ENCODE measurements around the gene BAZ1B. TPM values are rescaled to one million over a fixed set of nuclear protein-coding genes. Genes with fewer than 3 reads are reported as not detected.

The BAZ1B gene
- total and polyA plus RNA-seq, 2 of the 4 experiments (the other 2 are of a cell fraction) = 20.2 to 45.0 TPM

- 100% methylated on average over 1 of the region's 5 CpGs; no CpG with 5 or more reads in 1 of the 2 experiments for WGBS, 2 experiments (ENCODE audit: extremely low coverage in 2 of 2, insufficient read length in 1 of 2)
- no peak overlapping the region for H4K5ac ChIP-seq (ENCODE audit: low read depth, low read length)
- H2BK15ac ChIP-seq (ENCODE audit: low read depth, low read length) = no peak overlapping the region
- H4K8ac ChIP-seq (ENCODE audit: low read depth in 2 of 2, low read length in 2 of 2) = no peak overlapping the region
- no peak for ATAC-seq (ENCODE audit: low read depth)
- no peaks in the 10 kb centered on the region for H3K9me3 ChIP-seq (ENCODE audit: control insufficient read depth, insufficient read depth, low read length)
- in situ Hi-C loops (cut with MboI; ENCODE audit: low sequenced_read_pairs) (loop anchor here (5.0 kb wide), 1 partner anchor 41 kb away; no protein-coding TSS in a partner anchor), dilution Hi-C loops (cut with HindIII; ENCODE audit: low sequenced_read_pairs, unreplicated experiment) (no loop called here), intact Hi-C loops (cut with micrococcal nuclease) (no loop called here)
- no peak overlapping the region for H3K4me2 ChIP-seq (ENCODE audit: low read depth, low read length)
- no peak overlapping the region for H3K4ac ChIP-seq (ENCODE audit: low read depth, low read length)
- no peak overlapping the region for H3K56ac ChIP-seq (ENCODE audit: extremely low read depth, insufficient read depth, low read length)
- DNase-seq = no peak
- H2BK120ac ChIP-seq (ENCODE audit: low read depth, low read length) = no peak overlapping the region
- no peak overlapping the region for H4K91ac ChIP-seq (ENCODE audit: insufficient read depth, low read depth, low read length)
- no TSS peak for BruUV-seq (replicated peaks)
- H2AK5ac ChIP-seq (ENCODE audit: low read depth, low read length) = no peak overlapping the region
- H3K14ac ChIP-seq (replicated peaks; ENCODE audit: low read depth, low read length) = no peak overlapping the region
- CTCF ChIA-PET = no interaction called here
- no peak overlapping the region for H2BK20ac ChIP-seq (ENCODE audit: low read depth, low read length)
- peaks cover 4% of the 10 kb centered on the region; the same call in 1 of the 2 replicates for H3K9me1 ChIP-seq (ENCODE audit: insufficient read depth, low read length)
- no peak overlapping the region for H3K18ac ChIP-seq (ENCODE audit: low read depth, low read length)
- H3K9ac ChIP-seq (ENCODE audit: low read depth, low read length) = no peak overlapping the region
- no peak overlapping the region for H3K4me3 ChIP-seq (ENCODE audit: insufficient read depth, low read depth, low read length)
- H2AFZ ChIP-seq (replicated peaks; ENCODE audit: low read length, poor library complexity) = no peak overlapping the region
- peaks cover 21% of the 10 kb centered on the region for H4K20me1 ChIP-seq (ENCODE audit: insufficient read depth, low read length)
- H3K27ac ChIP-seq (ENCODE audit: insufficient read depth, low read length) = no peak overlapping the region
- H3K27me3 ChIP-seq (ENCODE audit: control insufficient read depth, insufficient read depth, low read length) = no peaks in the 10 kb centered on the region
- peaks cover 35 to 46% of the 10 kb centered on the region in 2 experiments for H3K79me1 ChIP-seq (ENCODE audit: low read depth in 1 of 2, low read length in 2 of 2)
- no peak overlapping the region for H2BK5ac ChIP-seq (ENCODE audit: low read depth, low read length, poor library complexity, severe bottlenecking)
- POLR2A ChIA-PET (ENCODE audit: unreplicated experiment) = no interaction called here
- TF ChIP-seq, protein P1, sequence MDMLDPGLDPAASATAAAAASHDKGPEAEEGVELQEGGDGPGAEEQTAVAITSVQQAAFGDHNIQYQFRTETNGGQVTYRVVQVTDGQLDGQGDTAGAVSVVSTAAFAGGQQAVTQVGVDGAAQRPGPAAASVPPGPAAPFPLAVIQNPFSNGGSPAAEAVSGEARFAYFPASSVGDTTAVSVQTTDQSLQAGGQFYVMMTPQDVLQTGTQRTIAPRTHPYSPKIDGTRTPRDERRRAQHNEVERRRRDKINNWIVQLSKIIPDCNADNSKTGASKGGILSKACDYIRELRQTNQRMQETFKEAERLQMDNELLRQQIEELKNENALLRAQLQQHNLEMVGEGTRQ (IDR thresholded peaks at IDR 0.05; ENCODE audit: low read depth, low read length) = no peak
- TF ChIP-seq RCOR1 (IDR thresholded peaks at IDR 0.05; ENCODE audit: insufficient replicate concordance, low read length) = no peak
- no peak for TF ChIP-seq CEBPB (IDR thresholded peaks at IDR 0.05; ENCODE audit: low read depth, low read length)
- TF ChIP-seq NFE2L2 (IDR thresholded peaks at IDR 0.05; ENCODE audit: low read depth, low read length) = no peak
- no peak for TF ChIP-seq RFX5 (IDR thresholded peaks at IDR 0.05; ENCODE audit: low read depth, low read length)
- no peak for TF ChIP-seq SMC3 (IDR thresholded peaks at IDR 0.05; ENCODE audit: low read depth, low read length)
- no peak for TF ChIP-seq MAZ (IDR thresholded peaks at IDR 0.05; ENCODE audit: borderline replicate concordance, low read depth, low read length)
- no peak for TF ChIP-seq CHD1 (IDR thresholded peaks at IDR 0.05; ENCODE audit: low read depth, low read length)
- no peak for TF ChIP-seq RAD21 (IDR thresholded peaks at IDR 0.05; ENCODE audit: low read length)
- no peak for TF ChIP-seq MXI1 (IDR thresholded peaks at IDR 0.05; ENCODE audit: borderline replicate concordance, low read depth, low read length)
- no peak for TF ChIP-seq POLR2A (IDR thresholded peaks at IDR 0.05; ENCODE audit: low read depth, low read length)
- TF ChIP-seq, protein P2, sequence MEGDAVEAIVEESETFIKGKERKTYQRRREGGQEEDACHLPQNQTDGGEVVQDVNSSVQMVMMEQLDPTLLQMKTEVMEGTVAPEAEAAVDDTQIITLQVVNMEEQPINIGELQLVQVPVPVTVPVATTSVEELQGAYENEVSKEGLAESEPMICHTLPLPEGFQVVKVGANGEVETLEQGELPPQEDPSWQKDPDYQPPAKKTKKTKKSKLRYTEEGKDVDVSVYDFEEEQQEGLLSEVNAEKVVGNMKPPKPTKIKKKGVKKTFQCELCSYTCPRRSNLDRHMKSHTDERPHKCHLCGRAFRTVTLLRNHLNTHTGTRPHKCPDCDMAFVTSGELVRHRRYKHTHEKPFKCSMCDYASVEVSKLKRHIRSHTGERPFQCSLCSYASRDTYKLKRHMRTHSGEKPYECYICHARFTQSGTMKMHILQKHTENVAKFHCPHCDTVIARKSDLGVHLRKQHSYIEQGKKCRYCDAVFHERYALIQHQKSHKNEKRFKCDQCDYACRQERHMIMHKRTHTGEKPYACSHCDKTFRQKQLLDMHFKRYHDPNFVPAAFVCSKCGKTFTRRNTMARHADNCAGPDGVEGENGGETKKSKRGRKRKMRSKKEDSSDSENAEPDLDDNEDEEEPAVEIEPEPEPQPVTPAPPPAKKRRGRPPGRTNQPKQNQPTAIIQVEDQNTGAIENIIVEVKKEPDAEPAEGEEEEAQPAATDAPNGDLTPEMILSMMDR (conservative IDR thresholded peaks at IDR 0.05; ENCODE audit: low read depth, low read length) = no peak
- no peak for TF ChIP-seq FOS (IDR thresholded peaks at IDR 0.05; ENCODE audit: low read depth, low read length)
- no peak for TF ChIP-seq MAFK (IDR thresholded peaks at IDR 0.05; ENCODE audit: low read depth, low read length)
- no peak for TF ChIP-seq BHLHE40 (IDR thresholded peaks at IDR 0.05; ENCODE audit: low read depth, low read length)
- TF ChIP-seq, protein P3, sequence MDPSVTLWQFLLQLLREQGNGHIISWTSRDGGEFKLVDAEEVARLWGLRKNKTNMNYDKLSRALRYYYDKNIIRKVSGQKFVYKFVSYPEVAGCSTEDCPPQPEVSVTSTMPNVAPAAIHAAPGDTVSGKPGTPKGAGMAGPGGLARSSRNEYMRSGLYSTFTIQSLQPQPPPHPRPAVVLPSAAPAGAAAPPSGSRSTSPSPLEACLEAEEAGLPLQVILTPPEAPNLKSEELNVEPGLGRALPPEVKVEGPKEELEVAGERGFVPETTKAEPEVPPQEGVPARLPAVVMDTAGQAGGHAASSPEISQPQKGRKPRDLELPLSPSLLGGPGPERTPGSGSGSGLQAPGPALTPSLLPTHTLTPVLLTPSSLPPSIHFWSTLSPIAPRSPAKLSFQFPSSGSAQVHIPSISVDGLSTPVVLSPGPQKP (IDR thresholded peaks at IDR 0.05; ENCODE audit: borderline replicate concordance, low read depth, low read length) = no peak
- H3K4me1 ChIP-seq (ENCODE audit: control insufficient read depth, insufficient read depth, low read length) = no peaks in the 10 kb centered on the region
- no peak overlapping the region for H3K23ac ChIP-seq (ENCODE audit: low read depth, low read length)
- H2AK9ac ChIP-seq (replicated peaks; ENCODE audit: low read depth, low read length, poor library complexity) = no peak overlapping the region
- peaks cover 59% of the 10 kb centered on the region for H3K36me3 ChIP-seq (ENCODE audit: control insufficient read depth, insufficient read depth, low read length)
Observed at GRCh38 chr7:73503229-73503628, 18.9 kb downstream of the BAZ1B start.
